GM21528 (cell line): Measurements from ENCODE around the gene CUEDC2.
"Not testable (repeated sequence)": the region's sequence is repeated elsewhere in the genome, so short reads cannot be mapped to it uniquely, and the experiment has no call there.

Experiments
- ATAC-seq: cut with Tn5 transposase; IDR thresholded peaks from one replicate; pipeline ENCODE4 v1.9.1; 2021; ENCODE audit warnings: mild to moderate bottlenecking, moderate library complexity; ENCODE audit not compliant: unreplicated experiment, low FRiP score

The CUEDC2 gene

GRCh38 chr10:102455893-102456471, 23.6 kb upstream of the CUEDC2 start:
- no peak for ATAC-seq

DNA sequence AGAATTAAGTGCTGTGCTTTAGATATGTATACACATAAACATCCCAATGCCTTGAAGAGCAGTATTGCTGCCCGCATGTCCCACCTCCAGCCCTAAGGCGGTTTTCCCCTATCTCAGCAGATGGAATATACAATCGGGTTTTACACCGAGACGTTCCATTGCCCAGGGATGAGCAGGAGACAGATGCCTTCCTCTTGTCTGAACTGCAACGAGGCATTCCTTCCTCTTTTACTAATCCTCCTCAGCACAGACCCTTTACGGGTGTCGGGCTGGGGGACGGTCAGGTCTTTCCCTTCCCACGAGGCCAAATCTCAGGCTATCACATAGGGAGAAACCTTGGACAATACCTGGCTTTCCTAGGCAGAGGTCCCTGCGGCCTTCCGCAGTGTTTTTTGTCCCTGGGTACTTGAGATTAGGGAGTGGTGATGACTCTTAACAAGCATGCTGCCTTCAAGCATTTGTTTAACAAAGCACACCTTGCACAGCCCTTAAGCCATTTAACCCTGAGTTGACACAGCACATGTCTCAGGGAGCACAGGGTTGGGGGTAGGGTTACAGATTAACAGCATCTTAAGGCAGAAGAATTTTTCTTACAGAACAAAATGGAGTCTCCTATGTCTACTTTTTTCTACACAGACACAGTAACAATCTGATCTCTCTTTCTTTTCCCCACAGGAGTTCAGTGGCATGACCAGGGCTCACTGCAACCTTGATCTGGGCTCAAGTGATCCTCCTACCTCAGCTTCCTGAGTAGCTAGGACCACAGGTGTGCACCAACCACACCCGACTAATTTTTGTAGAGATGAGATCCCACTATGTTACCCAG, 22.5 kb upstream of the CUEDC2 start:
- not testable (repeated sequence) for ATAC-seq

- ATAC-seq = no peak
These were observed 21.1 kb upstream of the CUEDC2 start for GRCh38 chr10:102453502-102453901.

DNA sequence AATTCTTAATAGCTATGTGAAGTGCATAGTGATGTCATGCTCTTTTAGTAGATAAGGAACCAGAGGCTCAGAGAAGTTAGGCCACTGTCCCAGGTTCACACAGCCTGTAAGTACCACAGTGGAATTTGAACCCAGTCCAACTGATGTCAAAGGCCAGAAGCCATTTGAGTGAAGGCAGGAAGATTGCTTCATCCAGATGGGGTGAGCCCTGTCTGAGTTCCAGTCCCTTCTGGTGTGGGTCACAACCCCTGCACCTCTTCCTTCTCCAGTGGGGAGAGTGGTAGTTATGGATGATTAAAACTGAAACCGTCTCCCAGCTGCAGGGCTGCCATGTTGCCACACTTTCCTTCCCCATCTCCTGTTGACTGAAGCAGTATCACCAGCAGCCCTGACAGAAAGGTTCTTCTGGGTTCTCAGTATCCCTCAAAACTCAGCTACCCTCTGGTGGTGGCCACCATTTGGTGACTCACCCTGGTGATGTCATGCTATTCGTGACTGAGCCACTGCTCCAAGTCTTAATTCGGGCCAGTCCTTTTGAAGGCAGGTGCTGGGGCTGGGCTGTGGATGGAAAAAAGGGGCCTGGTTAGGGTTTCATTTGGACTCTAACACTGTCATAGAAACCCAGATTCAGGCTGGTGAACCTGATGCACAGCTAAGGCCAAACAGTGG, 20.4 kb upstream of the CUEDC2 start:
- no peak for ATAC-seq

DNA sequence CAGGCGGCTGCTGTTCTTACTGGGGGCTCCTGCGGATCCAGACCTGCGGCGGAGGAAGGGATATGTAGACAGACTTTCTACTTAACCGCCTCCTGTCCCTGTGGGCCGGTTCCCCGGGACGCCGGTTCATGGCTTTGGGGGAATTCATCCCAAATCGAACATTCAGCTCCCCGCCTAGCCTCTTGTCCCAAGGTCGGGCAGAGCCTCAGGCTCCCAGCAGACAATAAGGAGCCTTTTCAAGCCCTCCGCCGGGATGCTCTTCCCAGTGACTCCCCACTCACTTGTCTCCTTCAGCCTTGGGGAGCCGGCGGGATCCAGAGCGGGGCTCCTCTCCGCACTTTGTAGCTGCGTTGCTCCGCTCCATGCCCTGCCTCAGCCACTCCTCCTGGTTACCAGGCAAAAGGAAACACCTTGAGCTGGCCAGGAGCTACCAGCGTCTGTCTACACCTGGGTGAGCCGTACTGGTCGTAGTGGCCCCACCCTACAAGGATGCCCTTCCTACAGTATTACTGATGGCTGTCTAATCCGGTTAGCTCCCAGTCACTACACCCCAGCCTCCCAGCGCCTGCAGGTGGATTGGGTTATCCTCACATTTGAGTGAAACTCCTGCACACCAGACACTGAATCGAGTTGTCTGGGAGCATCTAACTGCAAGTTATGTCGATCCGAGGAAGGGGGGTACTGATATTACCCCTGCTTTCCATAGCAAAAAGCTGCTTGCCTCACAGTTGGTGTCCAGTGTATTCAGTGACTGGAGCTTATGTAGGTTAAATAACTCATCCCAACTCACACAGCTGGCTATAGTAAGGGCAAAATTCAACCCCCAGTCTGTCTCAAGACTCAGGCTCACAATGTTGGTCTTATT, 19.0 kb upstream of the CUEDC2 start, which contains the start of gene C10orf95:
C10orf95 (minus strand) TSS at position 439 of the 865 bp plus-strand sequence. CDS start 450 bp downstream, outside the sequence.
- ATAC-seq = no peak

GRCh38 chr10:102450374-102451104, 18.2 kb upstream of the CUEDC2 start:
- ATAC-seq = peak; percentile 72

DNA sequence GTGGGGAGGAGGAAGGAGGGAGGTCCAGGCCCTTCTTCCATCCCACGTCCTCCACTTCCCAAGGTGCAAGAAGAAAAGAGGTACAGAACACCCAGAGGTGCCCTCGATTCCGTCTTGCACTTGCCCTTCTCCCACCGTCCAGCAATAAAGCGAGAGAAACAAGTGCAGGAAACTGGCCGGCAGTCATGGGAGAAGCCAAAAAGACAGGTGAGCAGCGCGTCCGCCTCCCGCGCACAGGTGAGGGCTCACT, 17.7 kb upstream of the CUEDC2 start:
- ATAC-seq = peak; percentile 24

DNA sequence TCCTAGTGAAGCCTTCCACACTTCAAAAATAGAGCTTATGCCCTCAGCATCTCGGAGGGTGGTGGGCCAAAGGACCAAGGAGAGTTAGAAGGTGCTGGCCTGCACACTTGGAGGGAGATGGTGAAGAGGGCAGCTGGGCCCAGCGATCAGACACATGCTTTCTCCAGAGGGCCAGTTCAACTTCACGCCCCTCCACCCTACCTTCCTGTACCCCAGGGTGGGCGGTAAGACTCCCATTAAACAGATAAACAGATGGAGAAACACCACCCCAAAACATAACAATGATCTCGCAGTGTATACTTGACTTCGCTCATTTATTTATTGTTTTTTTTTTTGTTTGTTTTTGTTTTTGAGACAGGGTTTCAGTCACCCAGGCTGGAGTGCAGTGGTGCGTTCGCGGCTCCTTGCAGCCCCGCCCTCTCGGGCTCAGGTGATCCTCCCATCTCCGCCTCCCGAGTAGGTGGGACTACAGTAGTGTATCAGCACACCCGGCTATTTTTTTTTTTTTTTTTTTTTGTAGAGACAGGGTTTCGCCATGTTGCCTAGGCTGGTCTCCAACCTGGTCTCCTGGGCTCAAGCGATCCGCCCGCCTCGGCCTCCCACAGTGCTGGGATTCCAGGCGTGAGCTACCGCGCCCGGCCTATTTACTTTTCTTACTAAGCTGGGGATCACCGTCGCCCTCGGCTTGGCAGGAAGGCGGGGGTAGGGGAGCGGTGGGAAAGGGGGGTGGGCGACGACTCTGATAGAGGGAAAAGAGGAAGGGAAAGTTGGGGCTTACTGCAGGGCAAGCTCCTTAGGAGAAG, 17.1 kb upstream of the CUEDC2 start:
- peak; percentile 54 for ATAC-seq

DNA sequence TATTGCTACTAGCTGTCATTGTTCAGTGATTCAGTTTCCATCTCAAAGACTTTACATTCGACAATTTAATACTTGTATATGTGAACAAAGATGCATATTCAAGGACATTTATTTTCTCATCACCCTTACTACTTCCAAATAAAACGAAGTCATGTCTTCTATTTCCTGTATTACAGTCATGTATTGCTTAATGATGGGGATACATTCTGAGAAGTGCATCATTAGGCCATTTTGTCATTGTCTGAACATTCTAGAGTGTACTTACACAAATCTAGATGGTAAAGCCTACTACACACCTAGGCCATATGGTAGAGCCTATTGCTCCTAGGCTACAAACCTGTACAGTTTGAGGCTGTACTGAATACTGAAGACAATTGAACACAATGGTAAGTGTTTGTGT, 12.5 kb upstream of the CUEDC2 start:
- no peak for ATAC-seq

GRCh38 chr10:102438374-102438773, 6.0 kb upstream of the CUEDC2 start:
- ATAC-seq = no peak

DNA sequence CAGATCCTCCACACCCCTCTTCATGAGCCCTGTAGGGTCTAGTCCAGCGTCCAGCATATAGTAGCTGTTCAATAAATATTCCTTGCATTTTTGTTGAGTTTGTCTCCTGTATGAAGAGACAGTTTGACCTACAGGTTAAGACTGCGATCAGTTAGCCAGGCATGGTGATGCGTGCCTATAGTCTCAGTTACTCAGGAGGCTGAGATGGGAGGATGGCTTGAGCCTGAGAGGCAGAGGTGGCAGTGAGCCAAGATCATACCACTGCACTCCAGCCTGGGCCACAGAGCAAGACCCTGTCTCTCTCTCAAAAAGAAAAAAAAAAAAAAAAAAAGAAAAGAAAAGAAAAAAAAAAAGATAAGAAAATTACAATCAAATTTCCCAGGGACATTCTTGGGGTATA, 5.1 kb upstream of the CUEDC2 start:
- ATAC-seq = no peak

- ATAC-seq = no peak
These were observed 3.9 kb upstream of the CUEDC2 start for GRCh38 chr10:102436312-102436711.

DNA sequence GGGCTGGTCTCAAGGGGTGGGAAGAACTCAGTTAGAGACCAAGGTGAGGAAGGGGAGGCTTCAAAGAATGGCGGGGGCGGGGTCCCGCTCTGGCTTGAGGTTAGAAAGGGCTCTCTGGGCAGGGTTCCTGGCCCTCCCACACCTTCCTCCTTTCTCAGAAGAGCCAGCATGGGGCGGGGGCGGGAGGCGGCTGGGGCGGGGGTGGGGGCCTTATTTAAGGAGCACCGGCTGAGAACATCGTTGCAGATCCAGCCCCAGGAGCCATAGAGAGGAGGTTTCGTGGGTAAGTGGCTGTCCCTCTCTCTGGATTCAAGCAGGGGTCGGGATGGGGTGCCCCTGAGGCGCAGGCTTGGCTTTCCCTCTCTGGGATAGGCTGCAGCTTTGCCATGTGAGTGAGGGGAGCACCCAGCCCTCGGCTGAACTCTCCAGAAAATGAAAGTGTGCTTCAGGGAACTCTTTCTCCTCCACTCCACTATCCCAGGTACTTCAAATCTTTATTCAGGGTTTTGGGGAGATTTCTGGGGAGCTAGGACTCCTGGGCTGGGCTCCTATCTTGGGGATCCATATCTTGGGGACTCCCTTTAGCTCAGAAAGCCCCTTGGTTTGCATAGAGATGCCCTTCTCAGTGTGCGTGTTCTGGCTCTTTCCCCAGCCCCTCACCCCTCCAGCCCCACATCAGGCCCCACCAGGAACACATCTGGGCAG, 3.3 kb upstream of the CUEDC2 start:
- no peak for ATAC-seq

DNA sequence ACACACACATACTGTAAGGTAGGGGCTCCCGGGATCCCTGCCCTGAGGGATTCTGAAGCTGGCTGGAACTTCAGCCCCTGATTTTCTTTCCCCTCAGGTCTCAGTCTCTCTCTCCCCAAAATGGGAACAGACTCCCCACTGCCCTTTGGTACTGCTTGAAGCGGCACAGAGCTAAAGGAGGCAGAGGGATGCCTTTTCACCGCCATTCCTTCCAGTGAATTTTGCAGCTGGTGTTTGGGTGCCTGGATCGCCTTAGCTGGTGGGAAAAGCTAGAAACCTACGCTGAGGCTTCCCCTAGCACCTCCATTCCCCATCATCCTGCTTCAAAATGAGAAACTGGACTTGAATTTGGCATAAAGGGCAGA, 2.7 kb upstream of the CUEDC2 start:
- no peak for ATAC-seq

DNA sequence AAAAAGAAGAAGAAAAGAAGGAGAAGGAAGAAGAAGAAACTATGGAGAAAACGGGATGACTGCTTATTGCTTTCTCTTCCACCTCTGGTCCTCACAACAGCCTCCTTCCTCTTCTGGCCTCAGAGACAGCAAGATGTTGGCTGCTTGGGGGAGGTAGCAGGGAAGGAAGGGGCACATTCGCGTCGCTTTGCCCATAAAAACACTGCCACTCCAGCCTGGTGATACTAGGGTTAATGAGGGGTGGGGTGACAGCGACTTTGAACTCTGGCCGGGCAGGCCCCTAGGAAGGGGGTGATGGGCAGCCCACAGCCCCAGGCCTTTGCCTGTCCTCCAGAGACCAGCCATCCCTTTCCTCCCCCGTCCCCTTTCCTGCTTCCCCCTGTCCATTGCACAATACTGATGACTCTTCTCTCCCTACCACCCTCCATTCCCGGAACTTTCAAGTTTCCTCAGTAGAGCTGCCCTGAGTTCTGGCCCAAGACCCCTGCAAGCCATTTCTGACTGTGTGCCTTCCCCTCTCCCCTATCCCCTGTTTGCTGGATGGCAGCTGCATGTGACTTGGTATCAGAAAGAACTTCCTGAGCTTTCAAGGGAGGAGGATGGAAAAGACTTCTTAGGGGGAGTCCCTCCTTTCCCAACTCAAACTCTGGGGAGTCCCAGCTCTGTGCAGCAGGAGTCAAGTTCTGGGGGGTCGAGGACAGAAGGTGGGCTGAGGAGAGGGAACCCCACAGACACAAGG, 2.2 kb upstream of the CUEDC2 start:
- ATAC-seq = no peak

DNA sequence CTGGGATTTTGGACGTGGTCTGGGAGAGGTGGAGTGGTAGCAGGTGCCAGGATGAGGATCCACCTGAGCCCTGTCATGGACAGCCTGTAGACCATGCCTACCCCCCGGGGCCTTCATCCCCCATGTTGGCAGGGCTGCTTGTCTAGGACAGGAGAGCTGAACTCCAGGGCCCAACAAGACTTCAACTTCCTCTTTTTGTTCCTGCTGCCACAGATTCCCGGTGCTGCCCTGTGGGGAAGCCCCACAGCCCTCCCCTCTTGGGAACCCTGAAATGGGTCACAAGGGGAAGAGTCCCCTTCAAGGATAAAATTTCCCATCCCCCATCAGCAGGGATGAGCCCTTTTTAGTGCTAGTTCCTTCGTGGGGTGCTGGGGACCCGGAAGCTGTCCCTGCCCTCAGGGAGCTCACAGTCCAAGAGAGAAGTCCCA, 1.3 kb upstream of the CUEDC2 start:
- no peak for ATAC-seq

DNA sequence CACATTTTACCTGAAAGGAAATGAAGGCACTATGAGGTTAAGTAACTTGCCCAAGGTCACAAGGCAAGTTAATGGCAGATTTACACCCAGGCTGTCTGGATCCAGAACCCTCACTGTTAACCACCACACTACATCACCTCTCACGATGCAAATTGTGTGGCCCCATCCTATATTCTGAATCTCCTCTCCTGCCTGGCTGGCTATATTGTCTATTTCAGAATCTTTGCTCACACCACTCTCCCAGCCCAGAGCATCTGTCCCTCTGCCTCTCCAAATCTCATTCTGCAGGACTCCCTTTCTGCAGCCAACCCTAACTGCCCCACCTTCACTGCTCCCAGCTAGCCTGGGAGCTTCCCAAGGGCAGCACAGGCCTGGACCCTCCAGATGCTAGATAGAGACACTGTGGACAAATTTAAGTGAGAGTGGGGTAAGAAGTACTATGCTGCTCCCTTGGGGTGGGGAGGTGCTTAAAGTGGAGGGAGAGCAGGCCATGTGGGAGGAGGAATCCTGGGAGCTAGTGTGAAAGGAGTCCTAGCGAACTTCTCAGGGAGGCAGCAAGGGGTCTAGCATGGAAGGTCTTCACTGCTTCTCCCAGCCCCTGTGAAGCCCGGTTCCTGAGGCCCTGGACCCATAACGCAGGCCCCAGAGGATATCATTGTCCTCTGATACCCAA, 786 bp downstream of the CUEDC2 start:
- peak; percentile 7 for ATAC-seq

DNA sequence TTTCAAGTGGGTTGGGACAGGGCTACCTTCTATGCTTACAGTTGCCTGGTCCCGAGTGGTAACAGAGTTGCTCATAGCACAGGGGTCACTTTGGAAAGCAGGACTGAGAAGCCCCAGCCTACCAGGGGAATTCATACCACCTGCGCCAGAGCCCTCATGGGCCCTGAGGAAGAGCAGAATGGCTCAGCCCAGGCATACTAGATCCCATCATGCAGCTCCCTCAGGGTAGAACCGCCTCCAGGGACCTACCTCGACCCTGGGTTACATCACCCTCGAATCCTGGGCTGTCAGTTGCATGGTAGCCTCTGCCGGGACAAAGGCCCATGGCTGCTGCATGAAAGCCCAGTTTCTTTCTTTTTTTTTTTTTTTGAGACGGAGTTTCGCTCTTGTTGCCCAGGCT, 2.9 kb downstream of the CUEDC2 start:
- no peak for ATAC-seq
